H9 (cell line): ENCODE data around the gene CCL3. TPM values are rescaled to one million over a fixed set of nuclear protein-coding genes. Genes with fewer than 3 reads are reported as not detected.

Experiments
- DNase-seq: peaks from one replicate; pipeline ENCODE4 v3.0.0-alpha.2; 2017
- H2AFZ ChIP-seq: one replicate; pipeline ENCODE4 v1.6.1; 2013; ENCODE audit warnings: mild to moderate bottlenecking, low read length, control low read depth, moderate library complexity
- H2AK5ac ChIP-seq: 2 replicates; pipeline ENCODE4 v1.6.1; 2013; ENCODE audit warnings: low read length, control low read depth, mixed read lengths; ENCODE audit not compliant: insufficient read length
- H2BK120ac ChIP-seq: one replicate; pipeline ENCODE4 v1.6.1; 2013; ENCODE audit warnings: low read depth, mild to moderate bottlenecking, low read length, control low read depth, inconsistent platforms; ENCODE audit not compliant: poor library complexity, severe bottlenecking
- H2BK12ac ChIP-seq: 2 replicates; pipeline ENCODE4 v1.6.1; 2013; ENCODE audit warnings: low read length, control low read depth, mixed read lengths, low read depth; ENCODE audit not compliant: insufficient read length
- H2BK15ac ChIP-seq: 2 replicates; pipeline ENCODE4 v1.6.1; 2013; ENCODE audit warnings: low read depth, low read length, control low read depth
- H2BK20ac ChIP-seq: one replicate; pipeline ENCODE4 v1.6.1; 2013; ENCODE audit warnings: low read depth, mild to moderate bottlenecking, low read length, control low read depth, inconsistent platforms; ENCODE audit not compliant: poor library complexity, severe bottlenecking
- H2BK5ac ChIP-seq: 2 replicates; pipeline ENCODE4 v1.6.1; 2013; ENCODE audit warnings: low read length, control low read depth, mixed read lengths; ENCODE audit not compliant: insufficient read length
- H3K14ac ChIP-seq: 2 replicates; pipeline ENCODE4 v1.6.1; 2013; ENCODE audit warnings: low read length, control low read depth; ENCODE audit not compliant: insufficient read depth
- H3K18ac ChIP-seq: 2 replicates; pipeline ENCODE4 v1.6.1; 2013; ENCODE audit warnings: low read depth, mild to moderate bottlenecking, mixed read lengths, low read length, control low read depth; ENCODE audit not compliant: insufficient read length
- H3K23ac ChIP-seq: 2 replicates; pipeline ENCODE4 v1.6.1; 2013; ENCODE audit warnings: low read length, control low read depth, mixed read lengths, low read depth; ENCODE audit not compliant: insufficient read length
- H3K23me2 ChIP-seq: 2 replicates; pipeline ENCODE4 v1.6.1; 2013; ENCODE audit warnings: low read depth, mild to moderate bottlenecking, mixed read lengths, low read length, control low read depth; ENCODE audit not compliant: insufficient read length, poor library complexity, severe bottlenecking
- H3K27ac ChIP-seq: 2 replicates; pipeline ENCODE4 v1.5.1; 2013; ENCODE audit warnings: low read length, control low read depth, mixed read lengths, low read depth; ENCODE audit not compliant: insufficient read length
- H3K27me3 ChIP-seq: 2 replicates; pipeline ENCODE4 v1.6.1; 2013; ENCODE audit warnings: low read length, control low read depth, inconsistent platforms; ENCODE audit not compliant: insufficient read depth
- H3K4ac ChIP-seq: 2 replicates; pipeline ENCODE4 v1.6.1; 2013; ENCODE audit warnings: low read depth, mild to moderate bottlenecking, control low read depth, inconsistent platforms, low read length, moderate library complexity
- H3K4me1 ChIP-seq: 2 replicates; pipeline ENCODE4 v1.6.1; 2013; ENCODE audit warnings: low read length, control low read depth, inconsistent platforms; ENCODE audit not compliant: insufficient read depth
- H3K4me2 ChIP-seq: 2 replicates; pipeline ENCODE4 v1.6.1; 2013; ENCODE audit warnings: low read length, control low read depth, mixed read lengths; ENCODE audit not compliant: insufficient read length, insufficient read depth
- H3K56ac ChIP-seq: 2 replicates; pipeline ENCODE4 v1.6.1; 2013; ENCODE audit warnings: low read depth, mild to moderate bottlenecking, mixed read lengths, low read length, control low read depth; ENCODE audit not compliant: insufficient read length
- H3K79me1 ChIP-seq: 2 replicates; pipeline ENCODE4 v1.6.1; 2013; ENCODE audit warnings: low read depth, mild to moderate bottlenecking, moderate library complexity, low read length, control low read depth, inconsistent platforms; ENCODE audit not compliant: insufficient read depth, poor library complexity, severe bottlenecking
- H3K79me2 ChIP-seq: 2 replicates; pipeline ENCODE4 v1.6.1; 2013; ENCODE audit warnings: low read length, control low read depth, inconsistent platforms; ENCODE audit not compliant: insufficient read depth
- H3K9ac ChIP-seq: 2 replicates; pipeline ENCODE4 v1.6.1; 2013; ENCODE audit warnings: low read length, control low read depth, mixed read lengths; ENCODE audit not compliant: insufficient read length; ENCODE audit errors: extremely low read depth
- H3K9me3 ChIP-seq: one replicate; pipeline ENCODE4 v1.6.1; 2013; ENCODE audit warnings: low read depth, low read length, inconsistent platforms; ENCODE audit not compliant: control insufficient read depth
- H3T11ph ChIP-seq: one replicate; pipeline ENCODE4 v1.6.1; 2013; ENCODE audit warnings: mild to moderate bottlenecking, low read length, control low read depth, inconsistent platforms
- H4K20me1 ChIP-seq: one replicate; pipeline ENCODE4 v1.6.1; 2013; ENCODE audit not compliant: control insufficient read depth, insufficient read length, insufficient read depth
- H4K5ac ChIP-seq: 2 replicates; pipeline ENCODE4 v1.6.1; 2013; ENCODE audit warnings: low read depth, mild to moderate bottlenecking, mixed read lengths, low read length, control low read depth; ENCODE audit not compliant: insufficient read length
- H4K8ac ChIP-seq: replicated peaks from 2 replicates; pipeline ENCODE4 v1.6.1; 2013; ENCODE audit warnings: low read length, control low read depth, mixed read lengths, low read depth; ENCODE audit not compliant: insufficient read length
- H4K91ac ChIP-seq: 2 replicates; pipeline ENCODE4 v1.6.1; 2013; ENCODE audit warnings: low read depth, mild to moderate bottlenecking, moderate library complexity, mixed read lengths, low read length, control low read depth; ENCODE audit not compliant: insufficient read length
- H3K27ac Mint-ChIP-seq, 3 experiments: 2 replicates in 2 of 3; 3 replicates in 1 of 3; pipeline ENCODE4 v1.8.0; 2020 to 2021; ENCODE audit warnings: mixed read lengths in 3 of 3, mild to moderate bottlenecking in 1 of 3, moderate library complexity in 1 of 3
- H3K27me3 Mint-ChIP-seq: 2 replicates; pipeline ENCODE4 v1.8.0; 2021; ENCODE audit warnings: low read depth, mild to moderate bottlenecking, moderate library complexity, mixed read lengths
- H3K36me3 Mint-ChIP-seq, 3 experiments: 2 replicates in 2 of 3; 3 replicates in 1 of 3; pipeline ENCODE4 v1.8.0; 2020 to 2021; ENCODE audit warnings: low read depth in 3 of 3, mixed read lengths in 3 of 3; ENCODE audit not compliant: insufficient read depth in 1 of 3
- H3K4me1 Mint-ChIP-seq, 2 experiments: 2 replicates each; pipeline ENCODE4 v1.8.0; 2020; ENCODE audit warnings: mixed read lengths in 2 of 2
- H3K4me3 Mint-ChIP-seq, 2 experiments: 2 replicates in 1 of 2; 3 replicates in 1 of 2; pipeline ENCODE4 v1.8.0; 2020 to 2021; ENCODE audit warnings: mild to moderate bottlenecking in 2 of 2, mixed read lengths in 2 of 2, moderate library complexity in 1 of 2
- H3K9me3 Mint-ChIP-seq, 2 experiments: 2 replicates in 1 of 2; 3 replicates in 1 of 2; pipeline ENCODE4 v1.8.0; 2020; ENCODE audit warnings: mild to moderate bottlenecking in 2 of 2, mixed read lengths in 2 of 2, moderate library complexity in 1 of 2
- CTCF ChIP-seq: fragments of 200-600 bp; sonication (generic); conservative IDR thresholded peaks from 3 replicates; pipeline ENCODE4 v1.8.0; 2021; ENCODE audit warnings: antibody characterized with exemption, mild to moderate bottlenecking
- WGBS: extraction: QIAGEN DNeasy Blood & Tissue Kit; methylation state at CpG from one replicate; pipeline ENCODE4 v1.1.7; 2013; ENCODE audit warnings: missing lambda C conversion rate, low lambda C conversion rate, mixed read lengths; ENCODE audit not compliant: insufficient read length; ENCODE audit errors: extremely low coverage; 5-methylcytosine and 5-hydroxymethylcytosine counted together
- total RNA-seq: library from RNA; stranded (reverse); gene quantifications from 2 replicates; pipeline ENCODE4 v1.2.1, GENCODE V29; 2021

The CCL3 gene
- total RNA-seq, 1 experiment from 2014 or later: not detected

- DNase-seq: no peak
- no peak overlapping the region for H3K4me3 Mint-ChIP-seq
- H2BK15ac ChIP-seq: no peak overlapping the region
- H3K56ac ChIP-seq: no peak overlapping the region
- H3K9ac ChIP-seq: no peak overlapping the region
- no peak for TF ChIP-seq CTCF
- H3K79me2 ChIP-seq: no peaks in the 10 kb centered on the region
- no peaks in the 10 kb centered on the region for H3K23me2 ChIP-seq
- H3K27me3 Mint-ChIP-seq: peaks cover 6% of the 10 kb centered on the region; the same call in 1 of the 2 replicates
- WGBS: no CpG with 5 or more reads among the region's 1 CpG
- H3K4me1 Mint-ChIP-seq: peaks cover 4 to 6% of the 10 kb centered on the region in 2 experiments
- no peak overlapping the region for H3K14ac ChIP-seq
- H3K4me2 ChIP-seq: no peak overlapping the region
- peaks cover 0 to 2% (median 0%) of the 10 kb centered on the region in 3 experiments; a peak in 1 of 7 replicates for H3K36me3 Mint-ChIP-seq
- no peak overlapping the region for H3K23ac ChIP-seq
- H2AK5ac ChIP-seq: no peak overlapping the region
- no peak overlapping the region for H2BK120ac ChIP-seq
- H4K5ac ChIP-seq: no peak overlapping the region
- H2BK12ac ChIP-seq: no peak overlapping the region
- H3K4ac ChIP-seq: no peak overlapping the region
- H3K79me1 ChIP-seq: no peaks in the 10 kb centered on the region
- no peaks in the 10 kb centered on the region for H4K20me1 ChIP-seq
- peaks cover 3 to 6% of the 10 kb centered on the region in 2 experiments; a peak in 4 of 5 replicates for H3K9me3 Mint-ChIP-seq
- H3K18ac ChIP-seq: no peak overlapping the region
- no peak overlapping the region for H2BK5ac ChIP-seq
- H4K8ac ChIP-seq: no peak overlapping the region
- no peaks in the 10 kb centered on the region for H3K4me1 ChIP-seq
- H2AFZ ChIP-seq: no peak overlapping the region
- H3K27ac Mint-ChIP-seq: no peak overlapping the region
- no peak overlapping the region for H3K27ac ChIP-seq
- H3K9me3 ChIP-seq: no peaks in the 10 kb centered on the region
- H3T11ph ChIP-seq: no peak overlapping the region
- no peak overlapping the region for H4K91ac ChIP-seq
- H2BK20ac ChIP-seq: no peak overlapping the region
- H3K27me3 ChIP-seq: peaks cover 2% of the 10 kb centered on the region; the same call in 1 of the 2 replicates
Observed at GRCh38 chr17:36136439-36136838, 46.5 kb upstream of the CCL3 start.
